ENCODE results near the gene TCP1.
"Not testable (repeated sequence)": the region's sequence is repeated elsewhere in the genome, so short reads cannot be mapped to it uniquely, and the experiment has no call there.

TCP1 gene

GRCh38 chr6:159816775-159817174 is 27.4 kb upstream of the TCP1 start:
- DNase-seq = not testable (repeated sequence)

GRCh38 chr6:159815410-159815809 is 26.0 kb upstream of the TCP1 start:
- DNase-seq = no peak

DNA sequence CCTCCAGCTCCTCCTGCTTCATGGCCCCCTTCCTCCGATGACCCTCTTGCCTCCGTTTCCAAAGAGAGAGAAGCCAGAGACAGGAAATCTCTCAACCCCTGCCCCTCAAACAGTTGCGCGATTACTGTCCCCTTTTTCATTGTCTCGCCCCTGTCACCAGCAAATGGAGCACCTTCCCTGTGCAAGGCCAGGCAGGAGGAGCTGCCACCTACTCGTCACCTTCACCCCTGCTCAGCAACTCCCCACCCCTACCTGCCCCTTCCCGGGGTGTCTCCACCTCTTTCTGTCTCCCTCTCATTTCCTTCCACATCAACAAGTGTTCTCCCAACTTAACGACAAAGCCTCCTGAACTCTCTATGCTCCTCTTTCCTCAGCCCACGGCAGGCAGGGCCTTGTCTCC is 24.4 kb upstream of the TCP1 start:
- no peak for DNase-seq

DNA sequence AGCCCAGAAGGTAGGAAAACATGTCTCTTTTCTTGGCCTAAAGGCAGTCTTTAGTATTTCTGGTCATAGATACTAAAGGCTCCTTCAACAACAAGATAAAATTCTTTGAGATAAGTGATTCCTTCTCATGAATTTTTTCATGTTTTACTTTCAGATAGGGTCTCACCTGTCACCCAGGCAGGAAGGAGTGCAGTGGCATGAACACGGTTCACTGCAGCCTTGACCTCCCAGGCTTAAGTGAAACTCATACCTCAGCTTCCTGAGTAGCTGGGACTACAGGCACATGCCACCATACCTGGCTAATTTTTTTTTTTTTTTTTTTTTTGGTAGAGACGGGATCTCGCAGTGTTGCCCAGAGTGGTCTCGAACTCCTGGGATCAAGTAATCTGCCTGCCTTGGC is 19.7 kb upstream of the TCP1 start:
- DNase-seq = no peak

DNA sequence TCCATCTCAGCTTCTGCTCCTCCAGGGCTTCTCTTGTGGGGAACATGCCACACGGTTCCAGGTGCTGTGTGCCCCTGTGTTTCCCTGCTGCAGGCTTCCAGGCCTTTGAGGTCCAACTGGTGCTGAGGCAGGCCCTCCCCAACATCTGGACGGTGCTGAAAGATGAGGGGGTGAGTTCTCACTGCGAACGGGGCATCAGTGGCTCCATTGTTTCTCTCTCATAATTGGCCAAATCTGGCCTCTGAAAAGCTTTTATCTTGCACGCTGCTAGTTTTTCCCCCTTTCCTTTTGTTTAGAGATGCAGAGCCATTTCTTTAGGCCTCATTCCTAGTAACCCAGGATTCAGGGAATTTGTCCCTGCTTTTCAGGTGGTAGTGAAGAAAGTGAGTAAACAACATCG is 19.2 kb upstream of the TCP1 start:
- no peak for DNase-seq

- DNase-seq = no peak
Measured at GRCh38 chr6:159807150-159807858, 17.9 kb upstream of the TCP1 start.

DNA sequence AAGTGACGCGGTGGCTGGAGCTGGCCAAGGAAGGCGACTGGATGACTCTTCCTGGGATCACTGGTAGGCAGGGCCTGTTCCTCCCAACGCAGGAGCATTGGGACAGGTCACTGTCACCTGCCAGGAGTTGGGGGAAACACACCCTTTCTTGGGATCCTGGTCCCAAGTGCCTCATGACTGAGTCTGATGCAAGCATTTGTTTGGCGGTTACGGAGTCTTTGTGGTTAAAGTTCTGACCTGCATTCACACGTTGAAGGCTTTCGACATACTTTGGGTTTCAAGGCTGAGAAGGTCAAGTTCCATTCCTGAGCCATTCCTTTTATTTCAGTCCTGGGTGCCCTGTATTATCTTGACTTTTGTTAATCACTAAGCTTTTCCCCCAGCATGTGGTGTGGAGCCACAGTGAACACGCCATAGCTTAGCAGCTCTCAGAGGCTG is 16.6 kb upstream of the TCP1 start:
- no peak for DNase-seq

DNA sequence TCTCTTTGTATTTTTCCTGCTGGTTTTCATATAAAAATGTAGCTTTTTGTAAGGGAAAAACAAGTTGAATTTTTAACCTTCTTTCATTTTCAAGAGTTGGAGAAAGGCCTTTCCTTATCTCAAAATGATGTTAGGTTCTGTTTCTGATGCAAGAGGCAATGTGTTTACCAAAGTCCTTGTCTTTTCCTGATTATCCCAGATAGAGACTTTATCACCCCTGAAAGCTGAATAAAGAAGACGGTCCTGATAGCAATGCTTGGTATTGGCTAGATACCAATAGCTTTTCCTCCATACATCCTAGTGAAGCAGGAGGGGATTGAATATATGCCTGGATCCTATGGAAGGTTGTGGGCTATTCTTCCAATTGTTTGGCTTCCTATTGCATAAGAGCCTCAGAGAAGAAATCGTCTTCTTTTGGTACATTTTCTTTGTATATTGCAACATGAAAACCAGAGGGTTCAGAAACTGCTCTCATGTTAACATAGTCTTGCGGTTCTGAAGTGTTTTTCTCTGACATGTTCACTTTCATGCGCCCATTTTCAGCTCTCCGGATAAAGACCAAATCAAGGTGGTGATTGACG is 16.1 kb upstream of the TCP1 start:
- DNase-seq = no peak

DNA sequence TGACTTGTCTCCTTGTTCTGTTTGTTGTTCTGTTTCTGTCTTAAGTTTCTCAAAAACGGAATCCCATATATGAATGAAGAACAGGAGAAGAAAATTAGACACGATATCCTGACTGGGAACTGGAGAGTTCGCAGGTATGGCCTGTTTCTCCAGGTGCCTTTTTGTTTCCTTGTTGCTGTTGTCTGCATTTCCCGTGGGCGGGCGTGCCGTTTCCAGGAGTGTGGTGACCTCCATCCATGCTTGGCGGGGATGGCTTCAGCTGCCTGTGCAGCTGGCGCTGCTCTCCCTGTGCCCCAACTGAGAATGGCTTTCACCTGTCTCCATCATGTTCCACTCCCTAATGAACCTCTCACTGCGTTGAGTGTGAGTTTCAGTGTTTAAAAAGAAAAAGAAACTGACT is 15.1 kb upstream of the TCP1 start:
- no peak for DNase-seq

GRCh38 chr6:159801935-159802334 is 12.5 kb upstream of the TCP1 start:
- no peak for DNase-seq

DNA sequence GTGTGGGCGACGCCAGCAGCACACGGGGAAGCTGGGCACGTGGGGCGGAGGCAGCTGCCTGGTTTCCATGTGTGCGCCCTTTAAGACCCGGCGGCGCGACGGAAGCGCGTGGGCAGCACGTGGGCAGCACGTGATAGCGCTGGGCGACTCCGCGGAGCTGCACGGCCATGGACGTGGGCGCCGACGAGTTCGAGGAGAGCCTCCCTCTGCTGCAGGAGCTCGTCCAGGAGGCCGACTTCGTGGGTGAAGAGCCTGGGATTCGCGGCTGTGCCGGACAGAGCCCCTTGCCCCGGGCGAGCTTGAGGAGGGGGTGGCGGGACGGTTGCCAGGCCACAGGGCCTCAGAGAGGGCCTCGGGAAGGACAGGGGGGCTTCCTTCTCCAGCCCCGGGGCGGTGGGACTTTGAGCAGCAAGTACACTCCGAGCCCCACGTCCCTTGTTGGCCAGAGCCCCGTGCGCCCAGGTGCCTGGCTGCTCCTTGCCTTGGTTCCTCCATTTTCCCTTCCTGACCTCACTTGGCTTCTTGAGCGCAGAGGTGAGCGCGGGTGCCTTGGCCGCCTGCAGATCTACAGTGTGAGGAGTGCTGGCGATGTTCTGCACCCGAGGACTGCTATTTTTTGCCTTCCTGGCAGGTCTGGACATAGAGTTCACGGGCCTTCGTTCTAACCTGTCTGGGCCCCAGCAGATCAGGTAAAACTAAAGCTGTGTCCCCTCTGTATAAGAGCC is 10.9 kb upstream of the TCP1 start, which contains the start of gene PNLDC1:
Gene PNLDC1, plus strand, starts transcription at position 136 of the 725 bp plus-strand sequence. Its CDS starts 32 bp downstream, at position 168.
- no peak for DNase-seq

DNA sequence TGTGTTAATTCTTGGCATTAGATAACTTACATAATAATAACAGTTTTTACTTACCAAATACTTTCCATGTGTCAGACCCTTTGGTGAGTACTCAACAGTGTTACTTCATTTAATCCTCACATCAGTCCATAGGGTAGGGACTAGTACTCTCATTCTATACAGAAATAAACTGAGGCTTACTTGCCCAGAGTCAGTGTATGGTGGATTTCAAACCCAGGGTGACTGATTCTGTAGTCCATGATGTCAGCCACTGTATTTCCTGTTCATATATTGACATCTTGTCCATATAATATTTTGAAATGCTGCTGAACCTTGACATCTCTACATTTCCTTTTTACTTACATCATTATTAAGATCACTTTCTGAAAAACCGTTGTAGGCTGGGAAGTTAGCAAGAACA is 8.2 kb upstream of the TCP1 start:
- DNase-seq = no peak

DNA sequence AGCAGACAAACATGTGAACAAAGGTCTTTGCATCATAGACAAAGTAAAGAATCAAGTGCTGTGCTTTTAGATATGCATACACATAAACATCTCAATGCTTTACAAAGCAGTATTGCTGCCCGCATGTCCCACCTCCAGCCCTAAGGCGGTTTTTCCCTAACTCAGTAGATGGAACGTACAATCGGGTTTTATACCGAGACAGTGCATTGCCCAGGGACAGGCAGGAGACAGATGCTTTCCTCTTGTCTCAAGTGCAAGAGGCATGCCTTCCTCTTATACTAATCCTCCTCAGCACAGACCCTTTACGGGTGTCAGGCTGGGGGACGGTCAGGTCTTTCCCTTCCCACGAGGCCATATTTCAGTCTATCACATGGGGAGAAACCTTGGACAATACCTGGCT is 5.6 kb upstream of the TCP1 start:
- not testable (repeated sequence) for DNase-seq

DNA sequence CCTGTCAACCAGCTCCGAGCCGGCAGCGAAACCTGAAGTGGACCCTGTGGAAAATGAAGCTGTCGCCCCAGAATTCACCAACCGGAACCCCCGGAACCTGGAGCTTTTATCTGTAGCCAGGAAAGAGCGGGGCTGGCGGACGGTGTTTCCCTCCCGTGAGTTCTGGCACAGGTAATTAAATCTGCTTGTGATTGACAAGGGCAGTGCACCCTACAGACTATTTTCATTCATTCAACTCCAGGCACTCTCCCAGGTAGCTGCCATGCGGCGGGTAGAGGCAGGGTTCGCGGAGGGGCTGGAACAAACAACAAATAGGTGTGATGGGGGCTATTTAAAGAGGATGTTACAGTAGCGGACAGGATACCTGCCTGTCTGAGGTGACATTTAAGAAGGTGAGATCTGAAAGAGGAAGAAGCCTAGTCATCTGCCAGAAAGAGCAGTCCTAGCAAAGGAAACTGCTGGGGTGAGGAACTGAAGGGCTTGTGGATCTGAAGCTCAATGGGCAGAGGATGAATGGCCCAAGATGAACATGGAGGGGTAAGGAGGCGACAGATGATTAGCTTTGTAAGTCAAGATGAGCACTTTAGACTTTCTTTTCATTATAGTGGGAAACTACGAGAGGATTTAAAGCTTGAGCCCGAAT is 1.7 kb upstream of the TCP1 start:
- DNase-seq = no peak

DNA sequence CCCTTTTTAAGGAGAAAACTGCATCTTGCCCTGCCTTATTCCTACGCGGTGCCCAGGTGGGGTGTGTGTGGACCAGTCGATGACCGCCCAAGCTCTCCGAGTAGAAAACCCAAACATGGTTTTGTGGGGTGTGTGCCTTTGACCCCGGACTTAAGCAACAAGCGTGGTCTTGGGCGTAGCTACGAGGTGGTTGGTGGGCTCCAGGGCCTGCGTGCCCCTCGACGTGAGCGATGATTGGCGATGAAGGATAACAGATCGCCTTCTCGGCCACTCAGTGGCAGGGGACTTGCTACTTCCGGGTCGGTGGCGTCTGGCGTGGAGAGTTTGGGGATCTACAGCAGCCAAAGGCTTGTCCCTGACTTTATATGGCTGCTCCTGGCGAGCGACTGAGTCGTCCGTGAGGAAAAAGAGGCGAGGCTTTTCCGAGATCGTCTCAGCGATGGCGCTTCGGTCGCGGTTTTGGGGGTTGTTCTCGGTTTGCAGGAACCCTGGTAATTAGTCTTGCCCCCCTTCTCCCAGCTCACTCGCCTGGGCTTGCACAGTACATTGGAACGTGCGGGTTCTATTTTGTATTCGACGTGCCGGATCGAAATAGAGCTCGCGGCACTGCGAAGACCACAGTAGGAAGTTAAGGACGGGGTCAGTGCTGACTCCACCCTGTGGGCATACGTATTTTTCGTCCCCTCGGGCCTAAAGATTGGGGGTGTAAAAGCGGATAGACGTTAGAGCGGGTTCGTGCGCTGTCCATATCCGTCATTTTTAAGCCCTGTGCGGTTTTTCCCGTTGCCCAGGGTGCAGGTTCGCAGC is 950 bp upstream of the TCP1 start, which contains the start of gene MRPL18:
Gene MRPL18, plus strand, starts transcription at position 319 of the 807 bp plus-strand sequence. Its CDS starts 121 bp downstream, at position 440.
- DNase-seq = peak; percentile 94

- peak; percentile 36 for DNase-seq
Measured at GRCh38 chr6:159788753-159789376, 537 bp downstream of the TCP1 start.

- peak; percentile 26 for DNase-seq
Measured at GRCh38 chr6:159788276-159788675, 1.1 kb downstream of the TCP1 start.

DNA sequence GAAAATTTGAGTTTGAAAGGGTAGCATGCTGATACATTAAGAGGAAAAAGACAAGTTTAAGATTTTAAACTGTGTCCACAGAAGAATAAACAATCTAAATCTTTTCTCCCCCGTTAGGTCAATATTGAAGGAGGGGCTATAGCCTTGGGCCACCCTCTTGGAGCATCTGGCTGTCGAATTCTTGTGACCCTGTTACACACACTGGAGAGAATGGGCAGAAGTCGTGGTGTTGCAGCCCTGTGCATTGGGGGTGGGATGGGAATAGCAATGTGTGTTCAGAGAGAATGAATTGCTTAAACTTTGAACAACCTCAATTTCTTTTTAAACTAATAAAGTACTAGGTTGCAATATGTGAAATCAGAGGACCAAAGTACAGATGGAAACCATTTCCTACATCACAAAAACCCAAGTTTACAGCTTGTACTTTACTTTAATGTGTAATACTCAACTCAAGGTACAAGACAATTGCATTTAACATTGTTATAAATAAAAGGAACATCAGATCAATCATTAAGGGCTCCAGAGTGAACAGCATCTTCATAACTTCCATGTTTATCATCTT is 10.8 kb downstream of the TCP1 start:
- no peak for DNase-seq

- no peak for DNase-seq
Measured at GRCh38 chr6:159778131-159778530, 11.3 kb downstream of the TCP1 start.

GRCh38 chr6:159777240-159777904 is 12.0 kb downstream of the TCP1 start:
- no peak for DNase-seq

DNA sequence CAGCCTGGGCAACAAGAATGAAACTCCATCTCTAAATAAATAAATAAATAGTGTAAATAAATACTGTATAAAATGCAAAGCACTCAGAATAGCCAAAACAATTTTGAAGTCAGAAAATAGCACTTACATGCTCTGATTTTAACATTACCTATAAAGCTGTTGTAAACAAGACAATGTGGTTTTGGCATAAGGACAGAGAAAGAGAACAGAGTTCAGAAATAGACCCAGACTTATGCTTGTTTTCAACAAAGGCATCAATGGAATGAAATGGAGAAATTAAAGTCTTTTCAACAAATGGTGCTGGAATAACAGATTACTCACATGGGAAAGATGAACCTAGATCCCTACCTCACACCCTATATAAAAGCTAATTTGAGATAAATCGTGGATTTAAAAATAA is 17.2 kb downstream of the TCP1 start:
- no peak for DNase-seq

All from stimulated activated CD4-positive, alpha-beta T cell treated with anti-CD3 and anti-CD28 coated beads, Interleukin-15, amount 100 ng/mL, for 24 hours (primary cell).